Putamen (tissue), 1 donor: Measurements from ENCODE around the gene FAM53B.
A peak's percentile ranks its signal among the peaks of the same experiment; 100 is the strongest.

ENCODE experiments used
- DNase-seq: peaks from one replicate; pipeline ENCODE4 v3.0.0-alpha.2; 2016; ENCODE audit warnings: low spot score

Gene FAM53B

DNA sequence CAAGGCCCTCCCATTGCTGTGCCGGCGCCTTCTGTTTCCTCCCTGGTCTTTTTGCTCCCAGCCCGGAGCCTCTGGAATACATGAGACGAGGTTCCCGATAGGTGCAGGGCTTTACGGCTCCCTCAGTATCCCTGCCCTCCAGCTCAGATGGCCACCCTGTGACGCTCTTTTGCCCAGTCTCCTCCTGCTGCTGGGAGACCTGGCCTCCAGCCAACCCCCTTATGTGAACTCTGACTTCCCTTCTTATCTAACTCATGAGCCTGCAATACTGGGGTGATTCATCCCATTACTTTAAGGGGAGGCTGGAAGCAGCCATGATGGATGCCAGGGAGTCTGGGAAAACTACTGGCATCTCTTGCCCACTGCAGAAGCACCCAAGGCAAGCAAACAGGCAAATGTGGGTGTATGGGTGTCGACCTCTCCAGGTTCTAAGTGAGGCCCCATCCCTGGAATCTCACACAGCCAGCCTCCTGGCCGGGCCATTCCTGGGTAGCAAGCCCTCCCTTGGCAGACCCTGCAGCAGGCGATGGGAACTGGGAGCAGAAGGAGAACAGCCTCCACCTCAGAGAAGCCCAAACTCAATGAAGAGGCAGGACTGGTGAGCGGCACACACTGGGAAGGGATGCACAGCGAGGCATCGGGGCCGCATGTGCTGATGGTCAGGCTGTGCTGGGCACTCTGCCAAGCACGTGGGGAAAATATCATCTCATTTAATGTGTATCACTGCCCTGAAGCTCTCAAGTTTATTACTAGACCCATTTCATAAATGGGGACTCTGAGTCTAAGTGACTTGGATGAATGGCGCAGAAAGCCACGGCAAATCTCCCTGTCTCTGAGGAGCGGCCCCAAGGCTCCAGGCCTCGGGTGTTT, 97.5 kb downstream of the FAM53B start:
- no peak for DNase-seq

GRCh38 chr10:124645467-124646095, 98.6 kb downstream of the FAM53B start:
- DNase-seq = no peak

DNA sequence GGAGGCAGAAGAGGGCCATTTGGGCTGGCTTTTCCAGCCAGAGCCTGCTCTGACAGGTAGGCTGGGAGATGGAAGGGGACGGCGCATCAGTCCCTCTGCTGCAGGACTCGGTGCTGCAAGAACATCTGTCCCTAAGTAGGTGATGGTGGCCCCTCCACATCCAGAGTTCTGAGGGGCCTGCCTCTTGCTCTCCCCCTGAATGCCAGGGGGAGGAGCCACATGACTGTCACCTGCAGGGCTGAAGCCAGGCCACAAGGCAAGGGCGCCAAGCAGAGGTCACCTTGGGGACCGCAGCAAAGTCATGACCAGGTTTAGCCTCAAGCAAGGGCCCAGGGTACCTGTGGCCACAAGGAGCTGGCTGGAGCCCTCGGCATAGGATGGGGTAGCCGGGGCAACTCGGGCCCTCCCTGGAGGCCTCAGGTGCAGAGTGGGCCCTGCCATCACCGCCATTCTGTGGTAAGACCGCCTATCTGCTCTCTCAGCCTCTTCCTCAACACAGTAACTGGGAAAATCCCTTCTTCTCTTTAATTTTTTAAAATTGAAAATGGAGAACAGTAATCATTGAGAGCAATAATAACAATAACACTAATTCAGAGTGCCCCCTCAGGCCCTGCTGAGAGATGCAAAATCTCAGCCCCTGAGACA, 99.3 kb downstream of the FAM53B start:
- DNase-seq = no peak

DNA sequence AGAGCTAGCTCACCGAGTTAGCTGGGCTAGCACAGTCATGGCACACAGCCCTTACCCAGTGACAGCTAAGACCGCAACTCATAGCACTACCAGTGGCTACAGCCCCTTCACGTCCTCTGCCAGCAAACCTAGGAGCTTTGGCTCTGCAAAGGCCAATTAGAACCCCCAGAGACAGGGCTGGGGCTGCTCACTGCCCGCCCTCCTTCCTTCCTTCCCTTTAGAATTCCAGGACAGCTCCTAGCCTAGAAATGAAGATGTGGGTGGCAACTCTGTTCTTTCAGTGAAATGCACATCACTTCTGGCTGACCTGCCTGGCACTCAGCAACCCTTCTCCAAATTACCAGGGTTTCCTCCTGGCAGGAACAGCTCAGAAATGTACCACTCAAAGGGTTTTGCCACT, 99.9 kb downstream of the FAM53B start:
- no peak for DNase-seq

DNA sequence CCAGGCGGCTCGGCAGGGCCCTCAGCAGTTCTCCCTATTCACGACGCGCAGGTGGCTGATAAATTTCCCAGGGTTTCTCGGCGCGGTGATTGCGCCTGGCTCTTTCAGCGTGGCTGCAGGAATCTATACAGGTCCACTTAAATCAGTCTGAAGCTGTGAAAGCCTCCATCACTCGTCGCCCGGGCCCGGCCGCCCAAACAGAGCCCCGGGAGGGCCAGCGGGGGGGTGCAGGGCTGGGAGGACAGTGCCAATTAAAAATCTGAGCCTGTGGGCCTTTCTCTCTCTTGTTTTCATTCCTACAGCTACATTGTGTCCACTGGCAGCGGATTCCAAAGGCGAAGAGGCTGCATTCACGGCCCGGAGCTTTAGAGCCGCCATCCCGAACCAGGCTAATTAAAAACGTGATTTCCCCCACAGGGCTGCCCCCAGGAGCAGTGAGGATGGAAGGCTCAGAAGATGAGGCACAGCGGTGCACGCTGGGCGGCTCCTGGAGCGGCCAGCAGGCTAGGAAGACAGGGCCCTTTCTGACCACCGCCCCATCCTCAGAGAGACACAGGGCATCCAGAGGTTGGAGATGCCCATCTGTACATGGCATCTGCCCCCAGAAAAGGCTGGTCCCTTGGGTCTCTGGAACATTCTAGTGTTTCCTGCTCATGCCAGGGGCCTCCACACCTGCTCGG, 100.7 kb downstream of the FAM53B start:
- no peak for DNase-seq

DNA sequence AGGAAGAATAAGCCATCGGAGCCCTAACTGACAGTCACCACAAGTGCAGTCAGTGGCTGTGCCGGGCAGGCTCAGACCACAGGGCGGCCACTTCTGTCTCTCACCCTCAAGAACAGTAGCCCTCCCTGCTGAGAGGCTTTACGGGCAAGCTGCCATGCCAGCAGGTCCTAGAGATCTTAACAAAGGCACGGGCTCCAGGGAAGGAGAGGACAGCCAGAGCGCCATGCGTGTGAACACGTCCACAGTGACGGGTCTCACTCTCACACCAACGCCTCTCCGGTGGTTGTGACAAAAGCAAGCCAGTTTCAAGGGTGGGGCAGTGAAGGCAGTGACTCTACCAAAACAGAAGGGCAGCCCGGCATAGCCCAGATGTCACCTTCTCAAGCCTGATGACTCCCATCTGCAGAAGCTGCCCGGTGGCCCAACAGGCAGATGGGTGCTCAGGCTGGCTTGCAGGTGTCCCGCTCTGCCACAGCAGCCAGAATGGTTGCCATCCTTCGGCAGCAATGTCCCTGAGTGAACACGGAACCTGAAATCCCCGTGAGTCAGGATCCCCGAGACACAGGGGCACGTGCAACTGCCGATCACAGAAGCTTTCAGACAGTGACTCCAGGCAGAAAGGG, 102.0 kb downstream of the FAM53B start:
- DNase-seq = no peak

DNA sequence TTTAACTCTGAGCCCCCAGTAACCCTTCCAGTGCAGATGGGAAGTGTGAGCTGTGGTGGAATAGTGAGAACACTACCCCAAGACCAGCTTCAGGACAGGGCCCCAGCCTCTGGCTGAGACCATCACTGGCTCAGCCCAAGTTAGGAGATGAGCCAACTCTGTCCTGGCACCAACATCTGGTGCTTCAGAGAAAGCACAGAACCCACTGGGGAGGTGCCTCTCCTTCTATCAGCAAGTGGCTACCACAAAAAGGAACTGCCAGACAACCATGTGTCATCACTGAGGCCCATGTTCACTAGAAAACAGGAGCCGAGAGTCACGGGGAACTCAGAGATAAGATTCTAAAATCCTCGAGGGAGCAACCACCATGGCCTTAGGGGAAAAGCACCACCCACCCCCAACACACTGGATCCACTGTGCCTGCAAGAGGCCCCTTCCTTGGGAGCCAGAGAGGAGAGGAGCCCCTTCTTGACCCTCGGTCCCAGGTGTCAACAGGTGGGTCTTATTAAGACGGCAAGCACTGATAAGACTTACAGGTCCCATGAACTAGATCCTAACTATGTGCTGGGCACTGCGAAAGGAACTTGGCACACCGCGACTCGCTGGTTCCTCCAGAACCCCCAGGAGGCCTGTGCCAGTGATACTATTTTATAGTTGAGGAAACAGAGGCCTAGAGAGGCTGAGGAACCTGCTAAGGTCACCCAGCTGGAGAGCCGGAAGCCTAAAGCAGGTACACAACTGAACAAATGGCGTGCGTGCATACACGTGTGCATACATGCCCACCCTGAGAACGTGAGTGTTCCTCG, 102.7 kb downstream of the FAM53B start:
- DNase-seq = no peak

GRCh38 chr10:124640538-124641231, 103.5 kb downstream of the FAM53B start:
- no peak for DNase-seq

GRCh38 chr10:124640056-124640455, 104.1 kb downstream of the FAM53B start:
- DNase-seq = no peak

DNA sequence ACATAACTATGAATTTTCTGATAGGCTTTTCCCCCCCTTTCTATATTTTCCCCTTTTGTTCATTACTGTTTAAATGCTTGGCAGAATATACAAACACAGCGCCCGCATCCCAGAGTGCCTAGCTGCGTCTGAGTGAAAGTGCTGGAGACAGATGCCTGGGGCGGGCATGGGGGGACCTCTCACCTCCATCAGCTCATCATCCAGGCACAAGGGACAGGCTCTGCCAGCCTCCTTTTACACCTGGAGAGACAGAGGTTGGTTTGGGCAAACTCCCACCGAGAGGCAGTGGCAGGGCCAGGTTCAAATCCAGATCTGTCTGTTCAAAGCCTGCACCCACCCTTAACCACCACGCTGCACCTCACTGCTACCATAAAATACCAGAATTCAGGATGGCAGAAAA, 104.5 kb downstream of the FAM53B start:
- no peak for DNase-seq

DNA sequence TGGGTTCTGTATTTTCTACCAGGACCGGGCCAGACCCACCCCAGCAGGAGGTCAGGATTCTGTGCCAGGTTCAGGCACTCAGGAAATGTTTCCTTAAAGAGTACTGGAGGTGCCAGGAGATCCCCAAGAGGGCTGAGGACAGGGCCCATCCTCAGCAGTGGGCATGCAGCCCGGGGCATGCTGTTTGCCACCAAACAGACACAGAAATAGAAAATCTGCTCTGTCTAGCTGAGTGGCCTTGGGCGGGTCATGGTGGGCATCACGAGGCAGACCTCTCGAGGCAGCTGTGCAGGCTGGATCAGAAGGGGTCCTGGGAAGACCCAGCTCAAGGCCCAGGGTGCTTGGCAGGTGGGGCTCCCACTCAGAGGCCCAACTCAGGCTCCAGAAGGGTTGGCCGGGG, 105.0 kb downstream of the FAM53B start:
- no peak for DNase-seq

DNA sequence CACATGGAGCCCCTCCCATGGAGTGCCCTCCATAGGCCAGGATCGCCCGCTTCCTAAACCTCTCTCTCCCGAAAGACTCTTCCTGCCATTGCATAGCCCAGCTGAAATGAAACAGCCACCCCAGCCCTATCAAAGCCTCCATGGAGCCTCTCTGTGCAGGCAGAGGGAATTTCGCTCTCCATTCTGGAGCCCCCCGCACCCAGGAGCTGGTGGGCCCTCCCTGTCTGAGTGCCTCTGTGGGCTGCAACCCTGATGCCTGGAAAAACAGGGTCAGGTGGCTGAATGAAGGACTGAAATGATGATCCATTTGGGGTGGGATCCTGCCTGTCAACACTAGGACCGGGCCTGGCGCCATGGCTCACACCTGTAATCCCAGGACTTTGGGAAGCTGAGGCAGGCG, 106.4 kb downstream of the FAM53B start:
- no peak for DNase-seq

DNA sequence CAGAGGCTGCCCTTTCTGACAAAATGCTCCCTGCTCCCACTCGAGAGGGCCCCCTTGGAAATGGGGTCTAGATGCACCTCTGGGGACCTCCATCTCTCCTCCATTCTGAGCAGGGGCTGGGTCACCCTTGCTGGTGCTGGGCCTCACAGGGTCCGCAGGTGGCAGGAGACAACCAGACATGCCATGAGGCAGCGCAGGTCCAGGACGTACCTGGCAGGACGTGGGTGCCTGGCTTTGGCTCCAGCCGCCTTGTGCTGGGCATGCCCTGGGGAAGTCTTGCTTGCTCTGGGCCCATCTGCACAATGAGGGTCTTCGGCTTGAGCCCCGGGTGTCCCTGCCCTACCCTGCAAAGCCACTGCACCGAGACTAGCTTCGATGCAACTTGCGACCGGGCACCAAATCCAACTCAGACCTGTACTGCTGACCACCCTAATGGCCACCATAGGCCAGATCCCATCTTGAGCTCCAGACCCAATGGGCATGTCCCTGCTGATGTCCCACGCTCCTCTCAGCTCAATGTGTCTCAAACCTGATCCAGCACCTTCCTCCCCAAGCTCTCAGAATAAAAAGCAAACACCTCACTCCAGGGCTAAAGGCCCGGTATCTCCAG, 107.0 kb downstream of the FAM53B start:
- DNase-seq = no peak

DNA sequence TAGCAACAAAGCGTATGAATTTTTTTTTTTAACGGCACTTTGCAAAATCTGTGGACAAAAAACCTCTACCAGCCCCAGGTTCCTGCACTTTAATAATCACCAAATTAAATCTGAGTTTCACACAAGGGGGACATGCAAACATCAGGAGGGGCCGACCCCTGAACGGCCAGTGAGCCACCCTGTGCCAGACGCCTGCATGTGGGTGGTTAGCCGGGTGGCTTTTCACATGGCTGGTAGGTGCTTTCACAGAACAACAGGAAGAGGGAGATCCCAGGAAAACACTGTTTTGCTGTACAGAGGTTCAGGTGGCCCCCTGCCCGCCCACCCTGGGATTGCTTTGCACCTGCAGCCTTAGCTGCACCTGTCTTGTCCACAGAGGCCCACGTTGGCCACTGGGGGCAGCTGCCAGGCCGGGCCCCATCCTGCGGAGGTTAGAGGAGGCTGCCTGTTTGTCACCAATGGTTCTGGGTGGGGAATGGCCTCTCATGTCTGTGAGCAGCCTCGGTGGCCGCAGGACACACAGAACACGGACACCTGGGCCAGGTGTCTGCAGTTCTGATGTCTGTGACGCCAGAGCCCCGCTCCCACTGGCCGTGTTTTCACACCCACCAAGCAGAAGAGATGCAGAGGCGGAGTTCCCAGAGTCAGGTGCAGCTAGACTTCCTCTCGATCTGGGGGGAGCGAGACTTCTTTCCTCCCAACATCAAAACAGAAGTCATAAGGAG, 107.7 kb downstream of the FAM53B start:
- no peak for DNase-seq

GRCh38 chr10:124632566-124632965, 111.6 kb downstream of the FAM53B start:
- no peak for DNase-seq

DNA sequence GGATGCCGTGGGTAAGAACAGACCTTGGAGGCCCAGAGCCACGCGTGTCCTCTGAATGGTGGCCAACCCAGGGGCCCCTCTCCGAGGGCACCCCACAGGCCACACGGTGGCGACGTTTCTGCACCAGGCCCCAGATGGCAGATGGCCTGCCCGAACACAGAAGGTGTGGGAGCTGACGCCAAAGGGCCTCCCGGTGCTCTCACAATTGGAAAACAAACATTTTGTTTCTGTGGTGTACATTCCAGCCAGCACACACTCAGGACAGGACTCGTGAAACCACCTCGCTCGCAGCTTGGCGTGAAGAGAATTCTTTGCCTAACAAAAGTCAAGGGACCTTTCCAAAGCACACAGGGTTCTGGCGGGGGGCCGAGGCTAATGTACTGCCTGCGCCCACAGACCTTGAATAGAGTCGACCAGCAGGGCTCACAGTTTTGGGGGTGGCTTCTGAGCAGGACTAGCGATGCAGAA, 112.1 kb downstream of the FAM53B start:
- no peak for DNase-seq

DNA sequence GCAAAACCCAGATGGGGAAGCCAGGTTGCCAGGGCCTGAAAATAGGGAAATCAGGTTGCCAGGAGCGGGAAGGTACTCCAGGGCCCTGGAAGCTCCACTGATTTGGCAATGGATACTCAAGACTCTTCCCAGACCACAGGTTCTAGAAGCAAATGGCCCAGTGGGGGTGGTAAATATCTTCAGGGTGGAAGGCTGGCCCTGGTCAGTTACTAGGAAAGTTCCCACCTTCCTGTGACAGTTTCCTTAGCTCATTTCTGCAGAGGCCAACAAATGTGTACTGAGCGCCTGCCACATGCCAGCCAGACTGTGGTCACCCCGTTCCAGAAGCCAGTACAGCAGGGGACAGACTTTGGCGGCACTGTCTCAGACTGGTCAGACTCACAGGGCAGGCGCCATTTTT, 113.6 kb downstream of the FAM53B start:
- DNase-seq = no peak

- DNase-seq = no peak
These were observed 114.3 kb downstream of the FAM53B start for GRCh38 chr10:124629842-124630241.

DNA sequence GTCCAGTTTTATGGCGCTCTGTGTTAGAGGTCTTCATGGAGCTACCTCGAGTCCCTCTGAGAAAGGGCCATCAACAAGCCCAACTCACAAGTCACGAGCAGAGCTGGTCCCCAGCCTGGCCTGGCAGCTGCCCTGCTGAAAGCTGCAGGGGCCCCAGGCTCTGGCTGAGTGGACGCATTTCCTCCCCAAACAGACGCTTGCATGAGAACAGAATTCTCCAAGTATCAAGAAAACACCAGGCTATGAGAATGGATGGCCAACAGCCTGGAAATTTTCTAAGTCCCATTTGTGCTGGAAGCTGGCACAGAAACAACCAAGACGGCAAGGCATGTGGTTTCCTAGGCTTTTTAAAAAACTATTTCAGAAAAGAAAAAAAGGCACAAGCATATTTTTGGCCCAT, 114.8 kb downstream of the FAM53B start:
- peak; percentile 86 for DNase-seq

DNA sequence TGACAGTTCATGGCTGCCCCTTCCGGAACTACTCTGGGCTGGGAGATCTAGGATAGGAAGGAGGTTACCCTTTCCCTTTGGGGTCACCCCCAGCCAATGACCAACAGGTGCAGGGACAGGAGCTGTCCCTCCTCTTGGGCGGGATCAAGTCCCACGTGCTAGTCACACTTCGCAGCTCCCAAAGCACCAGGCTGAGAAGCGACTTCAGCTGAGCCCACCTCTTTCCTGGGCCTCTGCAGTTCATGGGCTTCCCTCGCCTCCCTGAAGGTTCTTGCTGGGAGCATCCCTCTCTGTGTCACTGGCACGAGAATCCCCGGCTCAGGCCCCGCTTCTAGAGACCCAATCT, 115.5 kb downstream of the FAM53B start:
- DNase-seq = no peak
